Activated effector memory CD4-positive, alpha-beta T cell treated with anti-CD3 and anti-CD28 coated beads, Interleukin-2, amount 50 U/mL, for 16 hours (primary cell): ENCODE data around the gene SKAP1.
"Not testable (repeated sequence)": the region's sequence is repeated elsewhere in the genome, so short reads cannot be mapped to it uniquely, and the experiment has no call there.

Source experiments
- DNase-seq: peaks from one replicate; pipeline ENCODE4 v3.0.0-alpha.2; 2020

Gene SKAP1

DNA sequence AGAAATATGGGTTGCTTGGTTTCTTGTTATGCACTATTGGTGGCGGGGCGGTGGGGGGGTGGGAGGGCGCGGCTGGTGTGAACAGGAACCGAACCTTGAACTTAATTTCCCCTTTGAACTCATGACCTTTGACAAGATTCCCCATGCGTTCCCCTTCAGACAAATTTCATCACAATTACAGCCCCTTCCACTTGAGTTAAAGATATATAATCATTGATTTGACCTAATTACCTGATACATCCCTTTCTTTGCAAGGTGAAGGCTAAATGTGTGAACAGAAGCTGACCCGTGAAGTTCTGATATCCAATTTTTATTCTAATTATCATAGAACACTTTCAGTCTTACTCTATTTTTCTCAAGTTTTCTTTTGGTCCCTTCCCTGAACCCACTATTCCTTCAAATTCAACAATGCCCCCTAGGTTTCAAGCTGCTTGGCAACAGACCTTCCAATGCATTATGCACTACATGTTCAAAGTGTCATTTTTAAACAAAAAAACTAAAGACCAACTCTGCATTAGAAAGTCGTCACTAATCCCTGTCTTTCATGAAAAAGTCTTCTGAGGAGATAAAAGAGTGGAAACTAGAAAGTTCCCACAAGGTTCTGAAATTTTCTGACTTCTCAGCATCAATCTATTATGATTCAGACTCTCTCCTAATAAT, 116.8 kb downstream of the SKAP1 start:
- DNase-seq, result no peak

DNA sequence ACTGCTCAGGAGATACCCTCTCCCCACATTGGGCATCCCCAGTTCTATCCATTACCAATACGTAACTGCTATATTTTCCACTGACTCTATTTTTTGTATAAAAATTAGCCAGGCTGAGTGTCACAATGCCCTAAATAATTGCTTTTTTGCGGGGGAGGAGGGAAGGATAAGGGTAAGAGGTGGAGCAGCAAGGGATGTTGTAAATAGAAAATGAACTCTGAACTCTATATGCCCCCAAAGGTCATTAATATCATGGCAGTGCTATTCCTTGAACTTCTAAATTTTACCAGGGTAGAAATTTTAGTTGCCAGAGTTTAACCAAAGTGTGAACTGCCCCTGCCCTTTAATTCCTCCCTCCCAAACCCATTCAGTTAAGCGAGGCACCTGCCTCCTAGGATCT, 118.7 kb downstream of the SKAP1 start:
- no peak for DNase-seq

DNA sequence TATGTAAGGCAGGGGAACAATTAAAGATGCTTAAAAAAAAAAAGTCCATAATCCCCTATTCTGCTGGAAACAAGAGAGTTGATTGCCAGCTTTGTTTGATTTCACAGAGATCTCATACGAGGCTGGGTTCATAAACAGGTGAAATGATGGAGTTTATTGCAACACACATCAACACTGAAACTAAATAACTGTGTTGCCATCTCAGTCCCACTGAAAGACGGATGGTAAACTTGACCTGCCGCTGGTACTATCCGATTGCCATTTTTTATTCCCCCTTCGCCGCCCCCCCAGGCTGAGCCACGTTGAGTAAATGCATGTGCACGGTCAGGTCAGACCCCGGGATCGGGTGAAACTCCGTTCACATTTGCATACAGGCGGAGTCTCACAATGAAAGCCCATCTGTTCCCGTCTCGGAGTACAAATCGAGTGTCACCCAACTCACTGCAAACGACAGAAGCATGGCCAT, 119.2 kb downstream of the SKAP1 start:
- no peak for DNase-seq

DNA sequence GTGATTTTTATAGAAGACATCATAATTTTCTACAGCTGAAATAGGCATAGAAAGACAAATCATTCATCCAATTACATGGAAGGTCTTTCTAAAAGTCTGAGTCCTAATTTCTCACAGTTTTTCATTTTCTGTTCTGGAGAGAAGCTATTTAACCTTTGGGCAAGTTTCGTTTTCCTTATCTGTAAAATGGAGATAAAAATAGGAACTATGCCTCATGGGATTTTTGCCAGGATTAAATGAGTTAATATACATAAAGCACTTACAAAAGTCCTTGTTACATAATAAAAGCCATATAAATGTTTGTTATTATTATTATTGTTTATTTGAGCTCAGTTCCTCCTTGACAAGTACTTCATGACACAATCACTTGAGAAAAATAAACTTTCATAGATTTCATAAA, 121.4 kb downstream of the SKAP1 start:
- DNase-seq, result no peak

DNA sequence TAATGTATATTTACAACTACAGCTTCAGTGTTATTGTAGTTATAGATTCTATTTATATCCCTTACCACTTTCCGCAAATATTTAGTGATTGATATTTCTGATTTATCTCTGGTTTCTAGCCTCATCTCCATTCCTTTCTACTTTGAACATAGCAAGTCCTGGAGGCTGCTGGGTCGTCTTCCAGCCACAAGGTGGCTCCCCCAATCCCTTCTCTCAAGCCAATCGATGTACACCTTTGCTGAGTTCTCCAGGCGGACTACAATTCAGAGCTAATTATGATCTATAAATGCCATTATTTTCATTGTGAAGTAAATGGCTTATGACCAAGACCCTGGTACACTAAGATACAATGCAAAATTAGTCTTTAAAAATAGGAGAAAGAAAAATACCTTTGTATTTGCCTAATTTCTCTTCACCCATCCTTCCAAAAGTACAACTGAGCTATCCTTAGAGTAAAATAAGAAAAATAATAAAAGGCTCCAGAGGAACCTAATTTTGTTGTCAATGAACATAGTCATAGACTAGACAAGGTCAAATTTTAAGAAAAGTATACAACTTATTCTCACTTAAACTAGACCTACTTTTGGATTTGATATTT, 122.1 kb downstream of the SKAP1 start:
- peak; percentile 81 for DNase-seq

DNA sequence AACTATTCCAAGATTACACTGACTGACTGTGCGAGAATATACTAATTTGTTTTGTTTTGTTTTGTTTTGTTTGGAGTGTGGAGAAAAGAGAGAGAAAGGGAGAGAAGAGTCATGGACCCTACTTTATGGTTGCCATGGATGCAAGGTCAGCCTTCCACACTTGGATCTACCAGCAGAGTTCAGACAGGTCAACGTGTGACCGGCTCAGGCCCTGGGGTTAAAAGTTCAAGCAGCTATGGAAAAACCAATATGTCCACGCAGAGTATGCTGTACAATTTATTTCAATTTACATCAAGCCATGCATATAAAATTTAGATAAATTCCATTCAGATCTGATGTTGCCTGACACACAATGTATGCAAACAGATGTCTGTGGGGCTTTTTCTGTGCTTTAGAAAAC, 122.8 kb downstream of the SKAP1 start:
- DNase-seq, result no peak

DNA sequence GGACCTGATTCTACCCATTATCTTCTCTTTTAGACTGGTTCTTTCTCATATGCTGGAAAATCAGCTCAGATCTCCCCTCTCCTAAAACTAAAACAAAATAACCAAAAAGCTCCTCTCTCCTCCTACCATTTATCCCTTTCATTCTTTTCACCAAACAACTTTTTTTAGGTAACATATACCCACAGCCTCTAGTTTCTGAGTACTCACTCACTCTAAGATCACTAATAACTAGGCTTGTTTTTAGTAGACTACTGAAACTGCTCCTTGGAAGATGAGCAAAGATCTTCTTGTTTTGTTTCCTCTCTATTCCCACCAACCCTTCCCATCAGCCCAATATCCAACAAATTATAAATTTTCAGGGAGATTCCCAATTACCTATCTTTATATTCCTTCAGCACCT, 129.0 kb downstream of the SKAP1 start:
- DNase-seq, result no peak

DNA sequence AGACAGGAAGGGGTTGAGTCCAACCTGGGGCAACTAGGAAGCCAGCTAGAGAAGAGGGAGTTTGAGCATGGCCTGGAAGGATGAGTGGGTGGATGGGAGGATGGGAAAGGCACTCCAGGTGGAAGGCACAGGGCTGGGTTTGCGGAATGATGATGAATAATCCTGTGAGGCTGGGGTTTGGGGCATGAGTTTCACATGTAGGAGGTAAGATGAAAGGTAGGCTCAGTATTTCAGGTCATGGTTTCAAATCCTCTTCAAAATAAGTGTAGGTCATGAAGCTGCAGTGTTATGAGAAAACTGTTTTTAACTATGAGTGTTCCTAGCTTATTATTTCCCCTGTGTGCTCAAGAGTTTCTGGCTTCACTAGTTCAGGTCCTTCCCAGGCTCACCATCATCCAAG, 130.3 kb downstream of the SKAP1 start:
- DNase-seq, result no peak

DNA sequence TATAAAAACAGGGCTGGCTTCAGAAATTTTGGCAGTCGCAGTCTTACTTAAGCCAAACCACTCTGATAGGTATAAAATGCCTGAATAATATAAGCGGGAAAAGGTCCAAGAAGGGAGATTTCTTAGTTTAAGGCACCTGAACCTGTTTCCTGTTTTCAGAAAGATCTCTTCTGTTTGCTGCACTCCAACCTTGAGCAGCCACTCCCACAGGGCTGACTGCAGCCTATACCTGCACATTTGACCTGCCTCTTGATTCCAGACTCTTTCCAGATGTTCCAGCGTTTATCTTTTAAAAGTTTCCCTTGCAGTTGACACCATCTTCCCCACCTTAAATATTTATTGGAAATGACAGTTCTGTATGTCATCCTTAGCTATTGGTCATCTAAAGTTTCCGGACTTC, 132.2 kb downstream of the SKAP1 start:
- no peak for DNase-seq

DNA sequence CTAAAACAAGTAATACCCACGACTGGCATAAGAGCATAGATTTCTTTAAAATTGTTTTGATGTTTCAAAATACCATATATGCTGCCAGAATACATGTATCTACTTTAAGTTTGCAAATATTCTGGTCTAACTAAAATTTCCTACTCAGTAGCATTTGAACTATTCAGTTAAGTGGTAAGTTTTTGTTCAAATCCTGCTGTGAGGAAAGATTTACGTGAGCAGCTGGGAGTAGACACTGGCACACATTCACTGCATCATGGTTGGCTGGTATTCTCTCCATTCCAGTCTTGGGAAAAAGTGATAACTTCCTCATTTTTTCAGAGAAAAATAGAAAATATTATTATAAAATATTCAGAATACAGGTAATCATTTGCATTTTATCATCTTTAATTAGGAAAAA, 133.6 kb downstream of the SKAP1 start:
- no peak for DNase-seq

DNA sequence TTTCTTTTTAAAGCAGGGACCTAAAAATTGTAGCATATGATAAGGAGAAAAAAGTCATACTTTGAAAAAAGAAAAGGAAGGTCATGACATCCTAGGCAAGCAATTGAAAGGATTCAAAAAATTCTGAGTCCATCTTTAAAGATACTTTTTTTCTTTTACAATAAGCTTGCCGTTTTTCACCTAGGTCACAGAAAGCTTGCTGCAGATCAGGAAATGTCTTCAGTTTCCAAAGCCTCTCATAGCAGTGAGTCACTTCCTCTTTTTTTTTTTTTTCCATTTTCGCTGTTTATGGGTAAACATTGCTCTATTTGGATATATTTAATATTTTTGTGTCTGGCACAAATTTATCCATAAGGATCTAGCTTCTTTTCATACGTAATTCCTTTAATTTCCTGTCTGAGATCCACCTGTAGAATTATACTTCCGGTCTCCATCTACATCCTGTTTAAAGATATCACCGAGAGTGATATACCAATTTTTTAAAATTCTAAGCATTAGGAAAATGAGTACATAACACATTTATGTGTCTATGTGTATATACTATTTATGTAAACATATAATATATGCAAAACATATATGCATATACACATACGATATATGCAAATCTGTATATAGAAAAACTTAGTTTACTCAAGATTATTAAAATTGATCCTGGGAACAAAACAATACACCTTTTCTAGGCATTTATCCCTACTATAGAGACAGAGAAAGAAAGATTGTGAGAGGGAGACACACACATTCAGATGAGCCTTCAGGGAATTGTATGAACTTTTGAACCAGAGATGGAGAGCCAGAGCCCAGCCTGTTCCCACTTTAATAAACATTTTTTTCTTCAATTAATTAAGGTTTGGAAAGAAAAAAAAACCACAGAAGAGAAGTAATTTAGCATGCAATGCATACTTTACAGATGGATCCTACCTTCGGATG, 134.4 kb downstream of the SKAP1 start:
- no peak for DNase-seq

DNA sequence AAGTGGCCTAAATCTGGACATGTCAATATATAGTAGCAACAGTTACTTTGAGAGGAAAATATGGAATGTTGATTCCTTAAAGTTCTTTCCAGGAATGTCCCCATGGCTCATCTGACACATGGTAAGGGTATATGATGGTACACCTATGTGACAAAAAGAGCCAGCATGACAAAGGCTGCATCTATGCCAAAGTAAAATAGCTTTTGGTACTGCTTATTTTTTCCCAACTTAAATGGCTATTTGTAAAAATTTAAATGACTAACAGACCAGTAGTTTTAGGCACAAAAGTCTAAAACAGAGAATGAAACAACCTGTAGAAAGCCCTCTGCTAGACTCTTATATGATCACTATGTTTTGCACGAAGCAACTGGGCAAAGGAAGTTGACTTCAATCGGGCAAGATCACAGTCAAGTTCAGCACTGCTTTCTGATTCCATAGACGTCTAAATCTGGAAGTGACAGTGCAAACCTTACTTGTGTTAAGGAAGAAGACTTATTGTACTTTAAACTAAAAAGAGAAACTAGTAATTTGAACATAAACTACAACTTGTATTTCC, 135.1 kb downstream of the SKAP1 start:
- no peak for DNase-seq

DNA sequence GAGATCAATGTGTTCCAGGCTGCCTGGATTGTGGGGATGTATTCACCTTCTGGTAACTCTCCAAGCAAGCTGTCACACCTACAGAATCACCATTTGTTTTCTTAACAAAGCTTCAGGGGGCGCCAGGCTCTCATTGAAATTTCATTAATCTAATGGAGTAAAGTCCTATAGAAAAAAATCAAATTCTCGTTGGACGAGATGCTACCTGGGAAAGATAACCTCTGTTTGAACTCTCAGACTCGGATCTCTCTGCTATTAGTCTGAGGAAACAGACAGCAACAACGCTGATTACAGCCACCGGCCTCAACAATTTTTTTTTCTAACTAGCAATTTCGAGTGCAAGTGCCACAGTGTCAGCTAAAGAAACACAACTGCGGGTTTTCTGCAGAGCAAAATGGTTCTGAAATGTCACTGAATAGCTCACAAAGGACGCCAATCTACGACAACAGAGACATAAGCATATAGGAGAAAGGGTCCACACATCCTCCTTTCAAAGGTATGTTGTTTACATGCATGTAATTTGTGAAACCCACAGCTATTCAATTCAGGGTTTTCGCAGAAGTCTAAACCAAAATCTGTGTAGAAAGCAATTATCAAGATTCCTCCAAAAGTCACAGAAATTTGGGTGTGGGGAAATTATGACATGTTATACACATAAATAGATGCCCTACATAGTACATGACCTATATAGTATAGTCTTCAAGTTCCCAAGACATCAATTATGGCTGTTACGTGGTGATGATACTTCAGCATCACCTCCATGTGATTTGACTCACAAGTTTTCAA, 135.8 kb downstream of the SKAP1 start:
- DNase-seq, result no peak

DNA sequence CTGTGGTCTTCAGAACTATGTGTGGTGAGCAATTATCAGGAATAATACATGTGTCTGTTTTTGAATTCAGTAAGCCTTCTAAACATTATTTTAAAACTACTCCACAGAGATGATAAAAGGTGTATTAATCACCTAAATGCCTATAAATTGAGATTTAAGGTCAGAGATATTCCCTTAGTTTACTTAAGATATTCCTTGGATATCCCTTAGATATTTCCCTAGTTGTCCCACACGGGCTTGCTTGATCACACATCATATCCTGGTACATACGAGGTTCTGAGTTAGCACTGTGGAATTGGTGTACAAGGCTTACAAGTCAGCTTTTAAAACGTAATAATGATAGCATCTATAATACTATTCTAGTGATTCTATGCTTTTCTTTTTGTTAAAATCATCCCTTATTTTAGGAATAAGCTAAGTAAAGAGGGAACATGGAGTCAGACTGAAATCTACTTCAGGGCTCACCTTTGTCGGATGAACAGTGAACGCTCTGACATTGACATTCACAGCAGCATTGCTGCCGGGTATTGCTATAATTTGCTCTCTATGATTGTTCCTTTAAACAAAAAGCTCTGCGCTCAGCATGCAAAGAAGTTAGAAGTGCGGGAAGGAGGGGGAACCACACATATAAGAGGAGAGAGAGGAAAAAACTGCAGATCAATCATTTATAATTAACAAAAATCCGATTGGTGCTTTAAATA, 136.5 kb downstream of the SKAP1 start:
- no peak for DNase-seq

DNA sequence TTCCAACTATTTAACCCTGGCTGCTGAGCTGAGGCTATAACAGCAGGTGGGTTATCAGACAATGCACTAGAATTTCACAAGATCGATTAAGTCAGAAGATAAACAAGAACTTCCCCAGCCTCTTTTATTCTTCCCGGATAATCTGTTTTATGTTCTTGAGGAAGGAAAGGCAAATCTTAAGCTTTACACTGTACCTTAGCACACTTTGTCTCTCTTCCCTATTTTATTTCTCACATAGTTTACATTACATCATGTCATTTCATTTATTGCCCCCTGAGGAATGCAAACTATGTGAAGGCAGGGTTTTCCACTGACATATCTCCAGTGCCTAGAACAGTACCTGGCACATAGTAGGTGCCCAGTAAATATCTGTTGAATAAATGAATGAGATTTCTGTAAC, 139.6 kb downstream of the SKAP1 start:
- no peak for DNase-seq

DNA sequence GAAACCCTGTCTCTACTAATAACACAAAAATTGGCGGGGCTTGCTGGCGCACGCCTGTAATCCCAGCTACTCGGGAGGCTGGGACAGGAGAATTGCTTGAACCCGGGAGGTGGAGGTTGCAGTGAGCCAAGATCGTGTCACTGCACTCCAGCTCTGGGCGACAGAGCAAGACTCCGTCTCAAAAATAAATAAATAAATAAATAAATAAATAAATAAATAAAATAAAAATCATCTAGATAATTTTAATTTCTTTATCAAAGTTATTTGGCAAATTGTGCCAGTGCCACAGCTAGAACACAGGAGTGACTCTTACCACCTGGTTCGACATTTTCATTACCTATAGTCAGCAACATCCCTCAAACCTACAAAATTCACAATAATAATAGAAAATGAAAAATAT, 143.1 kb downstream of the SKAP1 start:
- DNase-seq, result not testable (repeated sequence)

DNA sequence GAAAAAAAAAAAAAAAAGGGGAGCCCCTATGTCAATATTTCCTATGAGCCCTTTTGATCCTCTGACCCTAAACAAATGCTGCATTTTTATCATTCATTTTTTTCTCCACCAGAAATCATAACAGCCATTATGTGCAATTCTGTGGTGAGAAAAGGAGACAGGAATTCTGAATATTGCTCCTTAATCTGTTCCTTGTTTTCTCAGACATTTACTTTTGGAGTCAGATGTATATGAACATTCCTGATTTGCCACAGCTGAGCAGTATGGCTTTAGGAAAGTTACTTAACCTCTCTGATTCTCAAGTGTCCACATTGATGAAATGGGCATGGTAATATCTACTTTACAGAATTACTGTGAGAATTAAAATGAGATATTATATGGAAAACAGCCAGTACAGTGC, 144.4 kb downstream of the SKAP1 start:
- DNase-seq, result no peak

DNA sequence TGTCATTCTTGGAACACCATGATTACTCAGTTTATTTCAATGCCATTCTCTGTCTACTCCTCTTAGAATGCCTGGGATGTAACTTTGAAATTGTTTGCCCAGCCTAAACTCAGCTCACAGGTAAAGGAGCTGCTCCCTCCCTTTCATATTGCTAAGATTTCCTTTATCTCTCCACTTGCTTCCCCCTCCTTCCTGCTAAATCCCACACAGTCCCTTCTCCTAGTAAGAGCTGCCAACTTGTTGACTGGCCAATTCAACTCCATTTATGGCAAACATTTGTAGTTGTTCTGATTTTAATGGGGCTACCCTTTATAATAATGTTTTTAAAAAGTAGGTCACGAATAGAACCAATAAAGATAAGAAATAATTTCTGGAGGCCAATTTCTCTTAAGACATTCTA, 146.1 kb downstream of the SKAP1 start:
- no peak for DNase-seq

DNA sequence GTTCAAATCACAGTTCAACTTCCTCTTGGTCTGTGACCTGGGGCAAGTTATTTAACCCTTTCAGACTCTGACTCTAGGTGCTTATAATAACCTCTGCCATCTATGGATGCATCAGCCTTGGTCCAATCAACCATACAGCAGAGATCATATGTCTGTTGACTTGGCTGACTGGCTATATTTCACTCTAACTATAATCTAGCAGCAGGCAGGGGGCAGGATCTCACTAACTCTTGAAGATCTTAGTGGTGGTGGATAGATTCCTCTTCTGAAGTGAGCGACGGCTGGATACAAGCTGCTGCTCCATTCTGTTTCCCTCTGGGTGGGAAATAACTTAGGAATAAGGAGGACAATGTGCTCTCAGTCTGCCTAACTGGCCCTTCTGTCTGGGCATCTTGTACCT, 146.6 kb downstream of the SKAP1 start:
- no peak for DNase-seq

DNA sequence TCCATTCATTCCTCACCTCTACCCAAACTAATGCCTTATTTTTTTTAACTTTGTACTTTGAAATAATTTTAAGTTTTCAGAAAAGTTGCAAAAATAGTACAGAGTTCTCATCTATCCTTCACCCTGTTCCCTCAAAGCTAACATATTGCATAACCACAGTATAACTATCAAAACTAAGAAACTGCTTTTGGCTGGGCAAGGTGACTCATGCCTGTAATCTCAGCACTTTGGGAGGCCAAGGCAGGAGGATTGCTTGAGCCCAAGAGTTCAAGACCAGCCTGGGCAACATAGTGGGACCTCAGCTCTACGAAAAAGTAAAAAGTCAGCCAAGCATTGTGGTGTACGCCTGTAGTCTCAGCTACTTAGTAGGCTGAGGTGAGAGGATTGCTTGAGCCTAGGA, 147.7 kb downstream of the SKAP1 start:
- no peak for DNase-seq

DNA sequence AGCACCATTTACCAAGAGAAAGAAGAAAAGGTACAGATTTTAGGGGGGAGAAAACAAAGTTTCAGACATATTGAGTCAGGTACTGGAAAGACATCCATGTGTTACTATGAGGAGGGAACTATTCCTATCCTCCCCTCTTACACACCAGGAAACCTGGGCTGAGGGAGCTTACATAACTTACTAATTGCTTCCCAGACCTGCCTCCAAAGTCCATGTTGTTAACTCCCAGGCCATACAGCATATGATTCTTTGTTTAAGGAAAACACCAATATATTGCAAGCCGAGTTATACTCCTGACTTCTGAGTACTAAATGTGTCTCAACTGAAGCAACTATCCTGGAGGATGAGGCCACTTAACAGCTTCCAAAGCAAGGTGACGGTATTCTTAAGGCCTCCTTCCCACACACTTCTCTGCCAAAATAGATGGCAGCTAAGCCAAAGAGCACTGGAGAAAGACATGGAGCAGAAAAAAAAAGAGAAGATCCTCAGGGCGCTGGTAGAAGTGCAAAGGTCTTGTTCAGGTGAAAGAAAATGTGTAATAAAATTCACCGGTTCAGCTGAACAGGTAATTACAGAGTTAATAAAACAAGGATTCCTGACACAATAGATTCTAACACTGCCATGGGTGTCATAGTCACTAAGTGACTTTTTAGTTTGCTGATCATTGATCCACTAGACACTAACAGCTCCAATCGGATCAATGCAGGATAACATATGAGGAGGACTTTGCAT, 151.1 kb downstream of the SKAP1 start:
- no peak for DNase-seq
